SH-SY5Y (cell line): Measurements from ENCODE around the gene EFCAB6.

Experiments
- GATA2 ChIP-seq: IDR thresholded peaks from 2 replicates; pipeline ENCODE4 v1.6.1; 2011; ENCODE audit warnings: mild to moderate bottlenecking, low read depth, low read length
- GATA3 ChIP-seq: IDR thresholded peaks from 2 replicates; pipeline ENCODE4 v1.6.1; 2011; ENCODE audit warnings: low read depth, mild to moderate bottlenecking, low read length, moderate library complexity

EFCAB6 gene

GRCh38 chr22:43818981-43819380 is 6.9 kb upstream of the EFCAB6 start:
- TF ChIP-seq GATA3 (no peak), GATA2 (no peak)

- TF ChIP-seq GATA3 (no peak), GATA2 (no peak)
Observed at GRCh38 chr22:43817402-43817801, 5.3 kb upstream of the EFCAB6 start.

GRCh38 chr22:43814264-43814663 is 2.2 kb upstream of the EFCAB6 start:
- TF ChIP-seq GATA2: no peak
- no peak for TF ChIP-seq GATA3

GRCh38 chr22:43812890-43813289 is 785 bp upstream of the EFCAB6 start:
- TF ChIP-seq GATA3: no peak
- no peak for TF ChIP-seq GATA2

- TF ChIP-seq GATA3: no peak
- no peak for TF ChIP-seq GATA2
Observed at GRCh38 chr22:43811777-43812148, 342 bp downstream of the EFCAB6 start.

- TF ChIP-seq GATA3: no peak
- TF ChIP-seq GATA2: no peak
Observed at GRCh38 chr22:43802897-43803495, 9.1 kb downstream of the EFCAB6 start.

- TF ChIP-seq GATA3 (no peak), GATA2 (no peak)
Observed at GRCh38 chr22:43800970-43801369, 11.1 kb downstream of the EFCAB6 start.

GRCh38 chr22:43798492-43798891 is 13.6 kb downstream of the EFCAB6 start:
- no peak for TF ChIP-seq GATA2
- TF ChIP-seq GATA3: no peak

- TF ChIP-seq GATA3: no peak
- TF ChIP-seq GATA2: no peak
Observed at GRCh38 chr22:43796567-43796966, 15.5 kb downstream of the EFCAB6 start.

GRCh38 chr22:43795320-43795719 is 16.8 kb downstream of the EFCAB6 start:
- TF ChIP-seq GATA2: no peak
- no peak for TF ChIP-seq GATA3

GRCh38 chr22:43792905-43793304 is 19.2 kb downstream of the EFCAB6 start:
- TF ChIP-seq GATA2 (no peak), GATA3 (no peak)

- no peak for TF ChIP-seq GATA3
- no peak for TF ChIP-seq GATA2
Observed at GRCh38 chr22:43789452-43789851, 22.7 kb downstream of the EFCAB6 start.

- TF ChIP-seq GATA2: no peak
- no peak for TF ChIP-seq GATA3
Observed at GRCh38 chr22:43783777-43784176, 28.3 kb downstream of the EFCAB6 start.

- no peak for TF ChIP-seq GATA2
- TF ChIP-seq GATA3: no peak
Observed at GRCh38 chr22:43782448-43782847, 29.7 kb downstream of the EFCAB6 start.

GRCh38 chr22:43777286-43777685 is 34.8 kb downstream of the EFCAB6 start:
- TF ChIP-seq GATA3 (no peak), GATA2 (no peak)
